H9 (cell line): ENCODE results near the gene KRTAP10-4. TPM values are rescaled to one million over a fixed set of nuclear protein-coding genes. Genes with fewer than 3 reads are reported as not detected.

ENCODE experiments used
- DNase-seq: peaks from one replicate; pipeline ENCODE4 v3.0.0-alpha.2; 2017
- H2AFZ ChIP-seq: one replicate; pipeline ENCODE4 v1.6.1; 2013; ENCODE audit warnings: mild to moderate bottlenecking, low read length, control low read depth, moderate library complexity
- H2AK5ac ChIP-seq: 2 replicates; pipeline ENCODE4 v1.6.1; 2013; ENCODE audit warnings: low read length, control low read depth, mixed read lengths; ENCODE audit not compliant: insufficient read length
- H2BK120ac ChIP-seq: one replicate; pipeline ENCODE4 v1.6.1; 2013; ENCODE audit warnings: low read depth, mild to moderate bottlenecking, low read length, control low read depth, inconsistent platforms; ENCODE audit not compliant: poor library complexity, severe bottlenecking
- H2BK12ac ChIP-seq: 2 replicates; pipeline ENCODE4 v1.6.1; 2013; ENCODE audit warnings: low read length, control low read depth, mixed read lengths, low read depth; ENCODE audit not compliant: insufficient read length
- H2BK15ac ChIP-seq: 2 replicates; pipeline ENCODE4 v1.6.1; 2013; ENCODE audit warnings: low read depth, low read length, control low read depth
- H2BK20ac ChIP-seq: one replicate; pipeline ENCODE4 v1.6.1; 2013; ENCODE audit warnings: low read depth, mild to moderate bottlenecking, low read length, control low read depth, inconsistent platforms; ENCODE audit not compliant: poor library complexity, severe bottlenecking
- H2BK5ac ChIP-seq: 2 replicates; pipeline ENCODE4 v1.6.1; 2013; ENCODE audit warnings: low read length, control low read depth, mixed read lengths; ENCODE audit not compliant: insufficient read length
- H3K14ac ChIP-seq: 2 replicates; pipeline ENCODE4 v1.6.1; 2013; ENCODE audit warnings: low read length, control low read depth; ENCODE audit not compliant: insufficient read depth
- H3K18ac ChIP-seq: 2 replicates; pipeline ENCODE4 v1.6.1; 2013; ENCODE audit warnings: low read depth, mild to moderate bottlenecking, mixed read lengths, low read length, control low read depth; ENCODE audit not compliant: insufficient read length
- H3K23ac ChIP-seq: 2 replicates; pipeline ENCODE4 v1.6.1; 2013; ENCODE audit warnings: low read length, control low read depth, mixed read lengths, low read depth; ENCODE audit not compliant: insufficient read length
- H3K23me2 ChIP-seq: 2 replicates; pipeline ENCODE4 v1.6.1; 2013; ENCODE audit warnings: low read depth, mild to moderate bottlenecking, mixed read lengths, low read length, control low read depth; ENCODE audit not compliant: insufficient read length, poor library complexity, severe bottlenecking
- H3K27ac ChIP-seq: 2 replicates; pipeline ENCODE4 v1.5.1; 2013; ENCODE audit warnings: low read length, control low read depth, mixed read lengths, low read depth; ENCODE audit not compliant: insufficient read length
- H3K27me3 ChIP-seq: 2 replicates; pipeline ENCODE4 v1.6.1; 2013; ENCODE audit warnings: low read length, control low read depth, inconsistent platforms; ENCODE audit not compliant: insufficient read depth
- H3K4ac ChIP-seq: 2 replicates; pipeline ENCODE4 v1.6.1; 2013; ENCODE audit warnings: low read depth, mild to moderate bottlenecking, control low read depth, inconsistent platforms, low read length, moderate library complexity
- H3K4me1 ChIP-seq: 2 replicates; pipeline ENCODE4 v1.6.1; 2013; ENCODE audit warnings: low read length, control low read depth, inconsistent platforms; ENCODE audit not compliant: insufficient read depth
- H3K4me2 ChIP-seq: 2 replicates; pipeline ENCODE4 v1.6.1; 2013; ENCODE audit warnings: low read length, control low read depth, mixed read lengths; ENCODE audit not compliant: insufficient read length, insufficient read depth
- H3K56ac ChIP-seq: 2 replicates; pipeline ENCODE4 v1.6.1; 2013; ENCODE audit warnings: low read depth, mild to moderate bottlenecking, mixed read lengths, low read length, control low read depth; ENCODE audit not compliant: insufficient read length
- H3K79me1 ChIP-seq: 2 replicates; pipeline ENCODE4 v1.6.1; 2013; ENCODE audit warnings: low read depth, mild to moderate bottlenecking, moderate library complexity, low read length, control low read depth, inconsistent platforms; ENCODE audit not compliant: insufficient read depth, poor library complexity, severe bottlenecking
- H3K79me2 ChIP-seq: 2 replicates; pipeline ENCODE4 v1.6.1; 2013; ENCODE audit warnings: low read length, control low read depth, inconsistent platforms; ENCODE audit not compliant: insufficient read depth
- H3K9ac ChIP-seq: 2 replicates; pipeline ENCODE4 v1.6.1; 2013; ENCODE audit warnings: low read length, control low read depth, mixed read lengths; ENCODE audit not compliant: insufficient read length; ENCODE audit errors: extremely low read depth
- H3K9me3 ChIP-seq: one replicate; pipeline ENCODE4 v1.6.1; 2013; ENCODE audit warnings: low read depth, low read length, inconsistent platforms; ENCODE audit not compliant: control insufficient read depth
- H3T11ph ChIP-seq: one replicate; pipeline ENCODE4 v1.6.1; 2013; ENCODE audit warnings: mild to moderate bottlenecking, low read length, control low read depth, inconsistent platforms
- H4K20me1 ChIP-seq: one replicate; pipeline ENCODE4 v1.6.1; 2013; ENCODE audit not compliant: control insufficient read depth, insufficient read length, insufficient read depth
- H4K5ac ChIP-seq: 2 replicates; pipeline ENCODE4 v1.6.1; 2013; ENCODE audit warnings: low read depth, mild to moderate bottlenecking, mixed read lengths, low read length, control low read depth; ENCODE audit not compliant: insufficient read length
- H4K8ac ChIP-seq: replicated peaks from 2 replicates; pipeline ENCODE4 v1.6.1; 2013; ENCODE audit warnings: low read length, control low read depth, mixed read lengths, low read depth; ENCODE audit not compliant: insufficient read length
- H4K91ac ChIP-seq: 2 replicates; pipeline ENCODE4 v1.6.1; 2013; ENCODE audit warnings: low read depth, mild to moderate bottlenecking, moderate library complexity, mixed read lengths, low read length, control low read depth; ENCODE audit not compliant: insufficient read length
- H3K27ac Mint-ChIP-seq, 3 experiments: 2 replicates in 2 of 3; 3 replicates in 1 of 3; pipeline ENCODE4 v1.8.0; 2020 to 2021; ENCODE audit warnings: mixed read lengths in 3 of 3, mild to moderate bottlenecking in 1 of 3, moderate library complexity in 1 of 3
- H3K27me3 Mint-ChIP-seq: 2 replicates; pipeline ENCODE4 v1.8.0; 2021; ENCODE audit warnings: low read depth, mild to moderate bottlenecking, moderate library complexity, mixed read lengths
- H3K36me3 Mint-ChIP-seq, 3 experiments: 2 replicates in 2 of 3; 3 replicates in 1 of 3; pipeline ENCODE4 v1.8.0; 2020 to 2021; ENCODE audit warnings: low read depth in 3 of 3, mixed read lengths in 3 of 3; ENCODE audit not compliant: insufficient read depth in 1 of 3
- H3K4me1 Mint-ChIP-seq, 2 experiments: 2 replicates each; pipeline ENCODE4 v1.8.0; 2020; ENCODE audit warnings: mixed read lengths in 2 of 2
- H3K4me3 Mint-ChIP-seq, 2 experiments: 2 replicates in 1 of 2; 3 replicates in 1 of 2; pipeline ENCODE4 v1.8.0; 2020 to 2021; ENCODE audit warnings: mild to moderate bottlenecking in 2 of 2, mixed read lengths in 2 of 2, moderate library complexity in 1 of 2
- H3K9me3 Mint-ChIP-seq, 2 experiments: 2 replicates in 1 of 2; 3 replicates in 1 of 2; pipeline ENCODE4 v1.8.0; 2020; ENCODE audit warnings: mild to moderate bottlenecking in 2 of 2, mixed read lengths in 2 of 2, moderate library complexity in 1 of 2
- CTCF ChIP-seq: fragments of 200-600 bp; sonication (generic); conservative IDR thresholded peaks from 3 replicates; pipeline ENCODE4 v1.8.0; 2021; ENCODE audit warnings: antibody characterized with exemption, mild to moderate bottlenecking
- WGBS: extraction: QIAGEN DNeasy Blood & Tissue Kit; methylation state at CpG from one replicate; pipeline ENCODE4 v1.1.7; 2013; ENCODE audit warnings: missing lambda C conversion rate, low lambda C conversion rate, mixed read lengths; ENCODE audit not compliant: insufficient read length; ENCODE audit errors: extremely low coverage; 5-methylcytosine and 5-hydroxymethylcytosine counted together
- total RNA-seq: library from RNA; stranded (reverse); gene quantifications from 2 replicates; pipeline ENCODE4 v1.2.1, GENCODE V29; 2021

The KRTAP10-4 gene
- total RNA-seq, 1 experiment from 2014 or later, result not detected

GRCh38 chr21:44575307-44576024, 1.9 kb downstream of the KRTAP10-4 start:
- Histone ChIP-seq H2BK5ac (no peak overlapping the region), H3K23me2 (no peaks in the 10 kb centered on the region), H4K20me1 (no peaks in the 10 kb centered on the region), H4K8ac (no peak overlapping the region), H3K79me1 (no peaks in the 10 kb centered on the region), H2BK15ac (no peak overlapping the region), H3K27ac (no peak overlapping the region), H3K4me1 (no peaks in the 10 kb centered on the region), H2BK20ac (no peak overlapping the region), H4K5ac (no peak overlapping the region), H2AK5ac (no peak overlapping the region), H3K4ac (no peak overlapping the region), H4K91ac (no peak overlapping the region), H3K27me3 (no peaks in the 10 kb centered on the region), H2AFZ (no peak overlapping the region), H3K4me2 (no peak overlapping the region), H3K18ac (no peak overlapping the region), H3T11ph (no peak overlapping the region), H3K9me3 (no peaks in the 10 kb centered on the region), H3K79me2 (no peaks in the 10 kb centered on the region), H2BK12ac (no peak overlapping the region), H3K9ac (no peak overlapping the region), H3K14ac (no peak overlapping the region), H3K23ac (no peak overlapping the region), H3K56ac (no peak overlapping the region), H2BK120ac (no peak overlapping the region)
- Mint-ChIP-seq H3K27ac (no peak overlapping the region), H3K36me3 (peaks cover 3 to 36% (median 15%) of the 10 kb centered on the region in 3 experiments; a peak in 5 of 7 replicates), H3K9me3 (peaks cover 30 to 32% of the 10 kb centered on the region in 2 experiments), H3K27me3 (peaks cover 24% of the 10 kb centered on the region), H3K4me3 (no peak overlapping the region), H3K4me1 (peaks cover 9 to 22% of the 10 kb centered on the region in 2 experiments)
- WGBS, result no CpG with 5 or more reads among the region's 20 CpGs
- DNase-seq, result no peak
- TF ChIP-seq CTCF, result no peak
